K562 (cell line): ENCODE measurements around the gene AGPAT2. TPM values are rescaled to one million over a fixed set of nuclear protein-coding genes. Genes with fewer than 3 reads are reported as not detected.

Experiments
- DMBX1 ChIP-seq: fragments of 250-450 bp; sonication (Bioruptor Pico); IDR thresholded peaks from 2 replicates; pipeline ENCODE4 v1.8.0; 2022; ENCODE audit warnings: inconsistent platforms, mild to moderate bottlenecking, moderate library complexity, borderline replicate concordance
- ELF1 ChIP-seq: fragments of 200-800 bp; sonication (Bioruptor generic); IDR thresholded peaks from 2 replicates; pipeline ENCODE4 v1.6.1; 2016; ENCODE audit warnings: missing genetic modification characterization, missing compliant biosample characterization
- ILF3 ChIP-seq: fragments of 450-650 bp; IDR thresholded peaks from 2 replicates; pipeline ENCODE4 v1.6.1; 2018; ENCODE audit warnings: antibody characterized with exemption, mild to moderate bottlenecking, moderate library complexity, borderline replicate concordance
- KDM5B ChIP-seq: fragments of 200-600 bp; sonication (generic); IDR thresholded peaks from 2 replicates; pipeline ENCODE4 v1.6.1; 2012; ENCODE audit warnings: low read depth, mild to moderate bottlenecking, moderate library complexity, low read length, control low read depth, inconsistent platforms; ENCODE audit not compliant: insufficient replicate concordance
- MED1 ChIP-seq: sonication (generic); formaldehyde crosslinking; IDR thresholded peaks from 2 replicates; pipeline ENCODE4 v1.8.1; 2023; ENCODE audit warnings: missing genetic modification reagents, borderline replicate concordance
- MTA3 ChIP-seq: fragments of 450-650 bp; formaldehyde crosslinking; IDR thresholded peaks from 2 replicates; pipeline ENCODE4 v1.6.1; 2017; ENCODE audit warnings: mild to moderate bottlenecking, borderline replicate concordance
- PTTG1 ChIP-seq: fragments of 450-650 bp; IDR thresholded peaks from 2 replicates; pipeline ENCODE4 v1.6.1; 2016; ENCODE audit warnings: low read depth, mild to moderate bottlenecking, missing genetic modification characterization, missing compliant biosample characterization
- ZBTB40 ChIP-seq, 2 experiments: fragments of 450-650 bp in 1 of 2; sonication (generic) in 1 of 2; formaldehyde crosslinking in 1 of 2; IDR thresholded peaks; 2 replicates each; pipeline versions ENCODE4 v1.7.1 to v1.9.0; 2016 to 2022; ENCODE audit warnings: inconsistent platforms in 1 of 2, mild to moderate bottlenecking in 1 of 2, missing genetic modification reagents in 1 of 2
- polyA plus RNA-seq, 8 experiments: library from polyadenylated mRNA; depleted of rRNA in 4 of 8; stranded (reverse) in 5 of 8; unstranded in 3 of 8; fragments of >200 nt; fragmentation: Nextera tagmentation in 2 of 8; fragmentation: Illumina TruSeq in 1 of 8; extraction: Ambion mirVana in 2 of 8; extraction: Trizol in 1 of 8; gene quantifications; 2 replicates each; pipeline versions ENCODE4 v1.2.1 to v1.2.3, GENCODE V29; 2011 to 2014; ENCODE audit warnings: inconsistent platforms in 1 of 8, missing spikeins in 1 of 8
- total RNA-seq, 7 experiments: library from RNA; depleted of rRNA in 6 of 7; stranded (reverse); fragments of >200 nt in 6 of 7; fragmentation: Illumina TruSeq in 2 of 7; extraction: Trizol in 2 of 7; gene quantifications; 2 replicates each; pipeline versions ENCODE4 v1.2.1 to v1.2.3, GENCODE V29; 2011 to 2021; ENCODE audit warnings: low replicate concordance in 1 of 7

AGPAT2 gene
- total and polyA plus RNA-seq, 9 of the 15 experiments (the other 6 are each of a cell fraction or from before 2014, with no cell fraction given) = 0.13 to 54.5 (median 23.9) TPM

GRCh38 chr9:136685790-136686533, 1.3 kb downstream of the AGPAT2 start (continued):
- 0 out of 2 replicates have a peak, but pooled peaks have one; percentile 61 for TF ChIP-seq MED1 (CRISPR knock-in tag)
- TF ChIP-seq MTA3 = no peak
- no peak for TF ChIP-seq DMBX1
- TF ChIP-seq ILF3 = no peak
- TF ChIP-seq ZBTB40 (IDR thresholded peaks at IDR 0.05) = no peak
- no peak for TF ChIP-seq ZBTB40 (CRISPR knock-in tag; IDR thresholded peaks at IDR 0.05)
- TF ChIP-seq PTTG1 (tag) = no peak
- TF ChIP-seq ELF1 = no peak
- peak; percentile 43 for TF ChIP-seq KDM5B
- TF ChIP-seq, all 486 proteins: peak for 7
